GM10847 (cell line): Measurements from ENCODE around the gene APBB1.

Experiments used
- POLR2A ChIP-seq: IDR thresholded peaks from 2 replicates; pipeline ENCODE4 v1.6.1; 2011; ENCODE audit not compliant: insufficient read length; ENCODE audit errors: extremely low read depth

The APBB1 gene

GRCh38 chr11:6437423-6437822 is 18.5 kb upstream of the APBB1 start:
- TF ChIP-seq POLR2A: no peak

DNA sequence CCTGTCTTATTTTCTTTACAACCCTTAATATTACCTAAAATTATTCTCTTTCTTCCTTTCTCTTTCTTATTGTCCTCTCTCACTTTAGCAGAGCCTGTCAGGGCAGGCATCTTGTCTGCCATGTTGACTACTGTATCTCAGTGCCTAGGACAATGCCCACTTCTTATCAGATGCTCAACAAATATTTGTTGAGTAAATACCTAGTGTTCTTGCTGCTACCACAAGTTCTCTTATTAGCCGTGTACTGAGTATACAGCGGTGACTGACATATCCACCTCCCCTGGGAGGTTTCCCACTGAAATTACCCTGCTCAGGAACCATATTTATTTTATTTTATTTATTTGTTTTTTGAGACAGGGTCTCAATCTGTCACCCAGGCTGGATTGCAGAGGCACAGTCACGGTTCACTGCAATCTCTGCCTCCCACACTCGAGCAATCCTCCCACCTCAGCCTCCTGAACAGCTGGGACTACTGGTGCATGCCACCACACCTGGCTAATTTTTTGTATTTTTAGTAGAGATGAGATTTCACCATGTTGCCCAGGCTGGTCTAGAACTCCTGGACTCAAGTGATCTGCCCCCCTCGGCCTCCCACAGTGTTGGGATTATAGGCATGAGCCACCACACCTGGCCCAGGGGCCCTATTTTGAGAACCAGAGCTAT is 15.2 kb upstream of the APBB1 start:
- TF ChIP-seq POLR2A: no peak

- TF ChIP-seq POLR2A: no peak
Measured at GRCh38 chr11:6431861-6432260, 13.0 kb upstream of the APBB1 start.

GRCh38 chr11:6427516-6427915 is 8.6 kb upstream of the APBB1 start:
- TF ChIP-seq POLR2A: no peak

DNA sequence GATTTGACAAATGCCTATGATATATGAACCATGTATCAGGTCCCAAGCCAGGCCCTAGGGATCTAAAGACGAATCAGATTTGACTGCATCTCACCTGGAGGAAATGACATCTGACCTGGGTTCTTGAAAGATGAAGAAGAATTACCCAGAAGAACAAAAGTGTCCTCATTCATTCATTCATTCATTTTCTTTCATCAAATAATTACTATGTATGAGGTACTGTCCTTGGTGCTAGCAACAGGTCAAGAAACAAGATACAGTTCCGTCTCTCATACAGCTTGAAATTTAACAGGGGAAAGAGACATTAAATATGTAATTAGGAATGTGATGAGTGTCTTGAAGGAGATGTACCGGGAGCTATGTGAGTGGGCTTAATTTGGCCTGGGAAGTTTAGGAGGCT is 1.8 kb upstream of the APBB1 start:
- TF ChIP-seq POLR2A: no peak

- no peak for TF ChIP-seq POLR2A
Measured at GRCh38 chr11:6418557-6419008, 311 bp downstream of the APBB1 start.

DNA sequence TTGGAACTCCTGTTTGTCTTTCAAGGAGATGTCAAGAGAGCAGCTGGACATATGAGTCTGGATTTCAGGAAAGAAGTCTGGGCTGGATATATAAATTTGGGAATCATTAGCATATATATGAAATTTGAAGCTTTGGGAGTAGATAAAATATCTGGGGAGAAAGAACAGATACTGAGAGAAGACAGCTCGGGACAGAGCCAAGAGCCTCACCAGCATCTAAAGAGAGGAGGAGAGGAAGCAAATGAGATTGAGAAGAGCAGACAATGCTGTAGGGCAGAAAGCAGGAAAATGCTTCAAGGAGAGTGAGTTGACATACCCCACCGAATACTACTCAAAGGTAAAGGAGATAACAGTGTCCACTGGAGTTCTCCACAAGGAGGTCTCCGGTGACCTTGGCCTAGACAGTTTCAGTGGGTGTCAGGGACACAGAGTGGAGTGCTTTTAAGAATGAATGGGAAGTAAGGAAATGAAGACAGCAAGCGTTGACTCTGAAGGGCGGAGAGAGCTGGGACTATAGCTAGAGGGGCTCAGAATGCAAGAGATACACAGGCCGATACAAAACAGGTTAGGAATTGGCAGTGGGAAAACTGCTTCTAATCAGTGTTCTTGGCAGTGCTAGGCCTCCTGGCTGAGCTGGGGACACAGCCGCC is 862 bp downstream of the APBB1 start:
- no peak for TF ChIP-seq POLR2A

GRCh38 chr11:6415797-6416196 is 3.1 kb downstream of the APBB1 start:
- TF ChIP-seq POLR2A: no peak

GRCh38 chr11:6414874-6415328 is 4.0 kb downstream of the APBB1 start:
- no peak for TF ChIP-seq POLR2A

GRCh38 chr11:6413791-6414201 is 5.1 kb downstream of the APBB1 start:
- TF ChIP-seq POLR2A: no peak

DNA sequence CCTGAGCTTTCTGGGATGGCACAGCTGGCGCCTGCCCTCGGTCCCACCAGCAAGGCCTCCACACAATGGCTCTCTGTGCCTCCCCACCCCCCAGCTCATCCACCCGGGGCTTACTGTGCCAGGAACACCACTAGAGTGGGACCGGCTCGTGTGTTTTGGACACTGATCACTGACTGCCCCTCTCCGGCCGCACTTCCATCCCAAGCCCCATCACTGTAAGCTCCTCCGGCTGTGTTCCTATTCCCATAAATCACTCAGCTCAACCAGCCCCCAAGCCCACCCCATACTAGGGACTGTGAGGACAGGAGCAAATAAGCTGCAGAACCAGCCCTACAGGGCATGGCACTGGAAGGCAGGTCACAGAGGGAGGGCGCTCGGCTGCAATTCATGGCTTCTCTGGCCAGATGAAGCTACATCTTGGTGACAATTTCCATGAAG is 7.3 kb downstream of the APBB1 start:
- TF ChIP-seq POLR2A: no peak

- no peak for TF ChIP-seq POLR2A
Measured at GRCh38 chr11:6410695-6411430, 8.0 kb downstream of the APBB1 start.

- TF ChIP-seq POLR2A: no peak
Measured at GRCh38 chr11:6406370-6406769, 12.5 kb downstream of the APBB1 start.

DNA sequence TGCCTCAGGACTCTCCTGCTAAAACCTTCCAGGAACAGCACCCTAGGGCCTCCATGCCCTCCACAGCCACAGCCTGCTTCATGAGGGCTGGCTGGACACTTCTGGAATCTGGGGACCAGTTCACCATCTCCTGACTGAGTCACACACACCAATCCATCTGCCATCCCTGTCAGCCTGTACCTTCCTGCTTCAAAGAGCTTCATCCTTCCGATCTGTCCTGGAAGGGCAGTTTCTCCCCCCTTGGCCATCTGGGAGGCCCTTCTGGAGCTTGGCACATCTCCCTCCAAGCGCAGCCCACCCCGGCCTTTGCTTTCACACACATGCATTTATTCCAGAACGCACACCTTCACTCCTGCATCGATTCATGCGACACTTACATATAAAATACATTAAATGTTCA is 13.0 kb downstream of the APBB1 start:
- no peak for TF ChIP-seq POLR2A

DNA sequence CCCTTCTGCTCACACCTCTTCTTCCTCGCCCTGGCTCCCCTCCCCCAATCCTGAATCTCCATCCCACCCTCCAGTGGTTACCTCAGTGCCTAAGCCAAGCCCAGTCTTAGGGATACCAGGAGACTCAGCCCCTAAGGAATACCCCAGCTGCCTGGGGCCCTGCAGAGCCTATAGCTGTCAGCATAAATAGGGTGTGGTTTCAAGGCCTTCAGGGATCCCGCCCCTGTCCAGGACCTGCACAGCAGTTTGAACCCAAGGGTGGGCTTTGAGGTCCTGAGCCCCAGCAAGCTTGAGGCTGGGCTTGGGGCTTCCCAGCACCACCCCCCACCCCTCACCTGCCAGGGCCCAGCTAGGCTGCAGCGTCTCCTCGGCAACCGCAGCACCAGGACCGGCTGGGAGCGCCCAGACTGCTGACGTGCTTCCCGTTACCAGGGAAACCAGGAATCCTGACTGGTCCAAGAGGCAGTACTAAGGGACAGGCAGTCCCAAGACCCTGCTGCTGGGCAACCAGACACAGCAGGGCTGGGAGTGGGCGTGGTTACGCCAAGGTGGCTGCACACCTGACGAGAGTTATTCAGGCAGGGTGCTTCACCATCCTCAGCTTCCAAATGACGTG is 13.7 kb downstream of the APBB1 start:
- TF ChIP-seq POLR2A: no peak
